Measurements from ENCODE around the gene AFTPH.

The AFTPH gene

DNA sequence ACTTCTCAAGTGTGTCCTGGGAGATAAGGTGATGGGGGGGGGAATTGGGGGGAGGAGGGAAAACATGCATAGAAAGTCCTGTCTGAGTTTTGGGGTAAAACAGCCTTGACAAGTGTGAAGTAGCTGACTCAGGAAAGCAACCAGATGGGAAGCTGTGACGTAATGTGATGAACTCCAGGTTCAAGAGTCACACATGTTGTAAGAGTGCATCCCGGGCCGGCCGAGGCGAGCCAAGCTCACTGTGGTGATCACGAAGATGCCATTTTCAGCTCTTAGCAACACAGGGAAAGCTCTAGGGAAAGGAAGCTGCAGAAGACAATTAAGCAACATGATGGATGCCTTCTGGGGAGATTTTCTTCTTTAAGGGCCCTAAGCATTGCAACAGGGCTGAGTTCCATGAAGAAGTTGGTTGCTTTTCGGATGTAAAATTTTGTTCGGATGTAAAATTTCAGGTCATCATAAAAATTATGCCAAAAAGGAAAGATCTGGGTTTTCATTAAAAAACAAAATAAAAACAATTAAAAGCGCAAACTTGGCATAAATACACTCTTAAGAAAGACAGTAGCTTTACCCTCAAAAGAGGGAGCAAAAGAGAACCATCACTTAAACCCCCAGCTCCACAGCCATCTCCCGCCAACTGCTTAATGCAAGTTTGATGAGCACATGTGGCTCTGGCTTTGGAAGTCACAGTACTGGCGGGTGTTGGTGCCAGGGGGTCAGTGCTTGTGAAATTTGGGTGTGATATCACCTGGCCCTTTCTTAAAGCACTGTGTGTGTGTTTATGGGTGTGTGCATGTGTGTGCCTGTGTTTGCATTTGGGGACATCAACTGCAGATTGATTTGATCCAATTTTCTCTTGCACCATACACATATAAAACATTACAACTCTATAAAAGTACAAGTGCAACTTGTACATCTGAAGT, 110.5 kb downstream of the AFTPH start:
- peak; percentile 78 for DNase-seq

DNA sequence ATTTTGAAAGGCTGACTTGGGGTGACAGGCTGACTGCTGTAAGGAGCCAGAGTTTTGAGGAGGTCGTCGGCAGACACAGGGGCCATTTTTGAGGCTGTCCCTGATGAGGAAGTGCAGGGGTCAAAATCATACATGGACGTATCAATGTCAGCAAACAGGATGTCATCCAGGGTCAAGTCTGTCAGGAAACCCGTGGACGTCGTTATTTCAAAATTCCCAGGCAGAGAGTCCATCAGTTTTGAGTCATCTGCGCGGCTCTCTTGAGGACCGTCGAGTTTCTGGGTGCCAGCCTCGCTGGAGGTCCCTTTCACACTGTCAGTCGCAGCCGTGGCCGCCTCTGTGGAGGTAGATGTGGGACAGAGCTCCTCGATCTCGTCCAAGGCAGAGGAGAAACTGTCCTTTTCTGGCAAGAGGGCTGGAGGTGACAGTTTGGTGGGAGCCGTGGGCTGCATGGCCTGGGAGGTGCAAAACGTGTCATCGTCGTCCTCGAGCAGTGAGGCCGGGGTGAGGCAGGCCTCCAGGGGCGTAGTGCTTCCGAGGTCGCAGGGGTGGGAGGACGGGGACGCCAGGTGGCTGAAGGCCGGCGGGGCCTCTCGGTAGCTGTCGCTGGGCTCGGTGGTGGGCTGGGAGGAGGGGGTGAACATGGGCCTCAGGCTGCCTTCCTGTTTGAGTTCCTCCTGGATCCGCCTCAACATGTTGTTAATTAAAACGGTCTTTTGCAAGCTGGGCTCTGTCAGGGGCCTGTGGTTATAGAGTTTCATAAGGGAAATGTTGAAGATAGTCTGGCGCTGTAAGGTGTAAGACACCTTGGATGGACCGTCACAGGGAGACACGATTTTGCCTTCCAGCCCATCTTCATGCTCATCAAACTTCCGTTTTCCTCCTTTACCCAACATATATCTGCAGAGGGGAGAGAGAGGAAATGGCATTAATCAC, 112.1 kb downstream of the AFTPH start:
- no peak for DNase-seq

DNA sequence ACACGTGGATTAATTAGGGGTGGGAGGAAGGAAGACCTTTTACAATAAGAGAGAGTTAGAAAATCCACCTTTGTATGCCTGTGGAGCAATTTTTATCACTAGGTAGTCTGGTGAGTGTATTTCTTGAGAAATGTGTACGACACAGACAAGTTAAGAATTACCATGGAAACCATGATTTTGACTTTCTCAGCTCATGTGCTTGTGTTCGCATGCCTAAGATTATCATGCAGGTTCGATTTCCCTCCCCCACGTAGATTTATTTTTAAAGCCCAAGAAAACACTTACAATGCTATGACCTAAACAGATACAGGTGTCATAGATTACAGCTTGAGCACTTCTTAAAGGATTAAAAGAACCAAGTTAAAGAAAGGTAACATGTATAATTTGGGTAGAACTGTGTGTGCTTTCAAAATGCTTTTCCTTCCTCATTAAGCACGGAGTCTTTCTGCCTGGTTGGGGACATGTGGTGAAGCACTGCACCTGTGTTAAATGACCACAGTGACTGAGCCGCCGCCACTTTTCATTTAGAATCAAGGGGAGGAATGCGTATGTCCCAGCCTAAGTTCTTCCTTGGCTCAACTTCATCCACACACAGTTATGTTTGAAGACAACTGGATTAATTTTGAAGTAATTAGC, 113.0 kb downstream of the AFTPH start:
- no peak for DNase-seq

DNA sequence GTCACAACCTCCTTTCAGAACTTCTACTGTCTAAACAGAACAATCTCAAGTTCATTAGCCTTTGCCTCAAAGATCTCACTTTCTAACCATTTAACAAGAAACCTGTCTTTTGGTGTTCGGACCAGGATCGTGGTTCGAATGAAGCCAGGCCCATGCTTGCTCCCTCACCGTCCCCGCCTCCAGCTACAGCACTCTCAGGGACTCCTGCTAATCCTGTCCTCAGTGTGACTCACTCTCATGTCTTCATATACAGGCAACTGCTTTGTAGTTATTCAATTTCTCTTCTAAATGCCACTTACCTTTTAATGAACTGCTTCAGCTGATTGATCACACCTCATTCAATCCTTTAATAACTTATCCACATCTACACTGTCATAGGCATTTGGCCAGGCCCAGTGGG, 113.8 kb downstream of the AFTPH start:
- DNase-seq, result no peak

DNA sequence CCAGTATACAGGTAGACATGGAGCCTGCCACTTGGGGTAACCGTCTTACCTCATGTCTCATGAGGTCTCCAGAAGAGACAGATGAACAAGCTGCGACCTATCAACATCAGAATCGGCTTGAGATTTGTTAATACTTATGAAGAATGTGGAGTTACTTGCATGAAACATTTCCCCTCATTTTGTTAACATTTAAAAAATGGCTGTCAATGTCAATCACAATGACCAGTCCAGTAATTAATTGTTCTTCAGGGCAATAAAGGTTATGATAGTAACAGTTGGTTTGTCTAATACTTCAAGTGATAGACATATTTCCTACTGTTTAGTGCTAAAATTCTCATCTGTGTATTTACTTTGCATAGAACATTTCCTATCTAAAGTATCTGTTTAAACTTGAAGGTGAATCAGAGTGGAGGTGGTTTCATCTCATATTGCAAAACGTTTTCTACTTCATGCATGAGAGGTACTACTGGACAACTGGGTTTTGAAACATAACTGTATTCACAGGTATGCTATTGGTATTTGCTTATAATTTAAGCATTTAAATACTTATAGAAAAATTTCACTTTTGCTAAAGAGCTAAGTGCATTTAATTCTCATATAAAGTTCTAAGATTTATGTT, 114.5 kb downstream of the AFTPH start:
- DNase-seq, result no peak

DNA sequence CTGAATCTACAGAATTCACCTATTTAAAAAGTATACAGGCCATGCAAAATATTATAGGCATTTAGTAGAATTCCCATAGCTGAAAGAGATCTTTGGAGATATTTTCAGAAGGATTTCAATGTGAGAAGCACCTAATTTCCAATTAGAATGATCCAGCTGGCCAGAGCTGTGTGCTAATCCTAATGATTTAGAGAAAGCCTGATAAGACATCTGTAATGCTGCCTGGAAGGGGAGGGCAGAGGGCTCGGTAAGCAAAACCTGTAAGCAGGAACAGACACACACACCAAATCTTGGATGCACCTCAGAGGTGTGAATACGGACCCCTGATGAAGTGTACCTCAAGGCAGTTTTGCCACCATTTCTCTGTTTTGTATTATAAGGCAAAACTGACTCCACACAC, 115.6 kb downstream of the AFTPH start:
- DNase-seq, result no peak

DNA sequence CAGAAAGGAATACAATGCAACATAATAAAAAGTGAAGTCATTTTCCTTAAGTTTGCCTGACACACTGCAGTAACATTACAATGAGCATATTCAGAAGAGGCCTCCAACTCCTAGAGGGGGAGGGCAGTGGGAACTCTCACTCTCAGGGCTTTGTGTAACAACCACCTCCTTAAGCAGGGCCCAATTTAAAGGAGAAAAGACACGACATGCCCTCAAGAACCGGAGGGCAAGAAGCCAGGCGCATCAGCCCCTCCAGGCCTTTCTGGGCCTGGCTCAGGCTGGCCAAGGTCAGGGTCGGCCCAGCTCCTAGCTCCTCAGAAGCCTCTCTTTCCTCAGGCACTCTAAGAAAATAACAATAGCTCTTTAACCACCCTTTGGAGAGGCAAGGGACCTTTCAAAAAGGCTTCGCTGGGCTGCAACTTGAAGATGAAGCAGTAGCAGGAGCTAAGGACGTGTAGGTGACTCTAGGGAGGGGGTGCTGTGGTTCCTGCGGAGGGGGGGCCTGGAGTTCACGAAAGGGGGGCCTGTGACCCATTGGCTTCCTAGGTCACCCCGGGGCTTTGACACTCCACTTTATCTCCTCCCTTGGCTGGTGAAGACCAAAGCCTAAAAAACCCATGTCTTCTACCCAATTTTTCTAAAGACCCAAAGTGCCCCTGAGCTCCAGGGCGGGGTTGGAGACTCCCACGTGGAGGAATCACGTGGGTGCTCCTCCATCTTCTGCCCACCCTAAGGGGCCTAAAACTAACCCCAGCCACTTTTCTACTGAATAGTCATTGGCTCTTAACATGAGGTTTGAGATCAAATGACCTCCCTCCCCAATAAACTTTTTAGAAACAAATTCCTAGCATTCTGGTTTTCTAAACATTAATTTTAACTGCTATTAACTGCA, 116.3 kb downstream of the AFTPH start:
- DNase-seq, result no peak

DNA sequence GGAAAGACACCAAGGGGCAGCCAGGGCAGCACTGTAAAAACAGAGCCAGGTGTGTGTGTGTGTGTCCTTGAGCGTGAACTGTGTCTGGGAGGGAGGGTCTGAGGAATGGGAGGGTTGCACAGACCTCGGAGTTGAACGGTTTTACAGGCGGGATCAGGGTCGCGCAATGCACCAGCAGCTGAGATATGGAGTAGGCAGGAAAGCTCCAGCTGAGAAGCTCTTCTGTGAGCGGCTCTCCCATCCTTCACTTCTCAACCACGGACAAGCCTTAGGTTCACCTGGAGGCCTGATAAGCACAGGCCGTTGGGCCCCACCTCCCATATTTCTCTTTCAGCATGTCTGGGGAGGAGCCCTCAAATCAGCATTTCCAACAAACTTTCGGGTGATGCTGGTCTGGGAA, 117.5 kb downstream of the AFTPH start:
- DNase-seq, result no peak
